Keratinocyte (primary cell): Measurements from ENCODE around the gene SLC4A1AP. TPM values are rescaled to one million over a fixed set of nuclear protein-coding genes. Genes with fewer than 3 reads are reported as not detected.
A peak's percentile ranks its signal among the peaks of the same experiment; 100 is the strongest.

Experiments used
- DNase-seq: peaks from one replicate; pipeline ENCODE4 v3.0.0-alpha.2; 2011; ENCODE audit warnings: low read depth, missing footprints, low spot score
- FAIRE-seq: peaks from 2 replicates; lab custom pipeline; 2011; peaks lifted over from hg19 to GRCh38; lab: Jason Lieb, UNC
- H2AFZ ChIP-seq: 2 replicates; pipeline ENCODE4 v1.6.0; 2012; ENCODE audit warnings: low read length, control low read depth, inconsistent platforms; ENCODE audit not compliant: control insufficient read depth
- H3K27ac ChIP-seq: 2 replicates; pipeline ENCODE4 v1.5.1; 2011; ENCODE audit warnings: low read length; ENCODE audit not compliant: control insufficient read depth, insufficient read depth
- H3K27me3 ChIP-seq: 3 replicates; pipeline ENCODE4 v1.6.0; 2011; ENCODE audit warnings: low read length; ENCODE audit not compliant: control insufficient read depth, insufficient read depth; ENCODE audit errors: extremely low read depth
- H3K36me3 ChIP-seq, 2 experiments: 2 replicates in 1 of 2; 3 replicates in 1 of 2; pipeline ENCODE4 v1.5.1; 2011; ENCODE audit warnings: low read length in 2 of 2, mild to moderate bottlenecking in 1 of 2; ENCODE audit not compliant: control insufficient read depth in 2 of 2, insufficient read depth in 2 of 2; ENCODE audit errors: extremely low read depth in 1 of 2
- H3K4me1 ChIP-seq: 3 replicates; pipeline ENCODE4 v1.5.1; 2011; ENCODE audit warnings: low read length; ENCODE audit not compliant: control insufficient read depth, insufficient read depth; ENCODE audit errors: extremely low read depth
- H3K4me2 ChIP-seq: 3 replicates; pipeline ENCODE4 v1.6.0; 2011; ENCODE audit warnings: low read depth, low read length; ENCODE audit not compliant: control insufficient read depth, insufficient read depth; ENCODE audit errors: extremely low read depth
- H3K4me3 ChIP-seq, 3 experiments: fragments of 200-600 bp in 1 of 3; sonication (generic) in 1 of 3; 2 replicates in 2 of 3; 3 replicates in 1 of 3; pipeline ENCODE4 v1.5.1; 2011 to 2016; ENCODE audit warnings: low read length in 3 of 3, mild to moderate bottlenecking in 3 of 3, control low read depth in 2 of 3, inconsistent platforms in 1 of 3, low read depth in 1 of 3, mixed read lengths in 1 of 3, mixed run types in 1 of 3, moderate library complexity in 1 of 3; ENCODE audit not compliant: control insufficient read depth in 2 of 3, insufficient read depth in 2 of 3; ENCODE audit errors: extremely low read depth in 1 of 3
- H3K79me2 ChIP-seq: 2 replicates; pipeline ENCODE4 v1.6.0; 2012; ENCODE audit warnings: low read length; ENCODE audit not compliant: control insufficient read depth, insufficient read depth
- H3K9ac ChIP-seq: 3 replicates; pipeline ENCODE4 v1.6.0; 2011; ENCODE audit warnings: low read length; ENCODE audit not compliant: control insufficient read depth, insufficient read depth; ENCODE audit errors: extremely low read depth
- H3K9me1 ChIP-seq: 3 replicates; pipeline ENCODE4 v1.6.0; 2011; ENCODE audit warnings: low read length; ENCODE audit not compliant: control insufficient read depth, insufficient read depth; ENCODE audit errors: extremely low read depth
- H3K9me3 ChIP-seq: 2 replicates; pipeline ENCODE4 v1.5.1; 2012; ENCODE audit warnings: low read depth, low read length; ENCODE audit not compliant: control insufficient read depth
- H4K20me1 ChIP-seq: 3 replicates; pipeline ENCODE4 v1.6.0; 2011; ENCODE audit warnings: low read length; ENCODE audit not compliant: control insufficient read depth, insufficient read depth; ENCODE audit errors: extremely low read depth
- CTCF ChIP-seq, 3 experiments: IDR thresholded peaks in 1 of 3; conservative IDR thresholded peaks in 1 of 3; optimal IDR thresholded peaks in 1 of 3; 2 replicates in 2 of 3; 3 replicates in 1 of 3; pipeline versions ENCODE3 to v1.5.1; 2011; ENCODE audit warnings: low read length in 3 of 3, mild to moderate bottlenecking in 3 of 3, moderate library complexity in 2 of 3, control low read depth in 1 of 3, inconsistent platforms in 1 of 3; ENCODE audit not compliant: insufficient read depth in 2 of 3; ENCODE audit errors: extremely low read depth in 1 of 3
- EZH2 ChIP-seq: IDR thresholded peaks from one replicate; pipeline ENCODE4 v1.6.1; 2012; ENCODE audit warnings: inconsistent platforms, mild to moderate bottlenecking, low read length, moderate library complexity
- dilution Hi-C: fragments of 300-500 bp; cut with MboI; formaldehyde crosslinking; loops from one replicate; pipeline ENCODE4 v1.7.0; 2020; ENCODE audit warnings: low sequenced_read_pairs; ENCODE audit not compliant: extremely low pct_ligation_motif_present
- polyA plus RNA-seq, 5 experiments: library from polyadenylated mRNA; depleted of rRNA in 3 of 5; stranded (reverse) in 3 of 5; stranded (forward) in 1 of 5; unstranded in 1 of 5; fragments of >200 nt; gene quantifications; 1 replicate in 1 of 5; 2 replicates in 3 of 5; 3 replicates in 1 of 5; pipeline versions ENCODE4 v1.2.1 to v1.2.3, GENCODE V29; 2011 to 2012; ENCODE audit warnings: missing spikeins in 2 of 5, low read depth in 1 of 5, low replicate concordance in 1 of 5

The SLC4A1AP gene
- polyA plus RNA-seq, 1 donor (not counting 4 experiments of a cell fraction or from before 2014, with no cell fraction given) = 17.0 TPM

DNA sequence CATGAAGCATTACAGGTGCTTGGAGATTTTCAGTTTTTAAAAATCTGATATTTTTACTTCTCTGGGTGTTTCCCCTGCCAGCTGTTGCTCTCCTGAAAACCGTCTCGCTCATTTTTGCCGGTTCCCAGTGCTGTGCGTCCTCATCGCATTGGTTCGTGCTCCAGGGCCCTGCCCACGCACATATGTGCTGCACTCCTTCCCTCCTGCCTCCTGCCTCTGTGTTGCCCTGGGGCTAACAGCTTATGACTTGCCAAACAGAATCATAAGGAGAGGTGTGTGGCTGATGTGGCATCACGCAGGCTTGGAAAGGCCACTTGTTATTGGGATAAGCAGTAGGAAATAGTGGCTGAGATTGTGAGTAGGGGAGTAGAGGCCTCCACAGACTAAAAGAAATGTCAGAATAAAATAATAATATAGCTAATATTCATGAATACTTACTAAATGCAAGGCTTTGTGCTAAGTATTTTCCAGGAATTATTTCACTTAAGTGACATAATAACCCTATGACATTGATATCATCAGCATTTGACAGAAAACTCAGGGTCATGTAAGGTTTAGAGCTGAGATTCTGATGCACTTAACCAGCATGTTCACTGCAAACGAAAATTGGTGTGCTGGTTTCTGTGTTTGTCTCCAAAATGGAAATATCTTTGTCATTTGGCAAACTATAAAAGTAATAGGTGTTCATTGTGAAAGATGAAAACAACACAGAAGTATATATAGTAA lies 53.5 kb downstream of the SLC4A1AP start:
- H3K36me3 ChIP-seq = no peaks in the 10 kb centered on the region
- dilution Hi-C loops = no loop called here
- no peak overlapping the region for H2AFZ ChIP-seq
- no peak for TF ChIP-seq CTCF (optimal IDR thresholded peaks at IDR 0.05 in 1 of 3, IDR thresholded peaks at IDR 0.05 in 1 of 3, conservative IDR thresholded peaks at IDR 0.05 in 1 of 3; ENCODE audit: extremely low read depth in 1 of 3, insufficient read depth in 2 of 3, low read length in 3 of 3)
- no peak for TF ChIP-seq EZH2
- no peaks in the 10 kb centered on the region for H3K9me1 ChIP-seq
- peak overlapping the region; percentile 44 for H3K27ac ChIP-seq
- H3K9ac ChIP-seq = peak overlapping the region; percentile 26
- peak; percentile 81 for DNase-seq
- no peaks in the 10 kb centered on the region for H3K9me3 ChIP-seq
- H4K20me1 ChIP-seq = no peaks in the 10 kb centered on the region
- peaks cover 34% of the 10 kb centered on the region for H3K4me1 ChIP-seq
- H3K4me2 ChIP-seq = peak overlapping the region; percentile 42
- H3K4me3 ChIP-seq = no peak overlapping the region
- peak; percentile 81 for FAIRE-seq
- H3K79me2 ChIP-seq = no peaks in the 10 kb centered on the region
- no peaks in the 10 kb centered on the region for H3K27me3 ChIP-seq

DNA sequence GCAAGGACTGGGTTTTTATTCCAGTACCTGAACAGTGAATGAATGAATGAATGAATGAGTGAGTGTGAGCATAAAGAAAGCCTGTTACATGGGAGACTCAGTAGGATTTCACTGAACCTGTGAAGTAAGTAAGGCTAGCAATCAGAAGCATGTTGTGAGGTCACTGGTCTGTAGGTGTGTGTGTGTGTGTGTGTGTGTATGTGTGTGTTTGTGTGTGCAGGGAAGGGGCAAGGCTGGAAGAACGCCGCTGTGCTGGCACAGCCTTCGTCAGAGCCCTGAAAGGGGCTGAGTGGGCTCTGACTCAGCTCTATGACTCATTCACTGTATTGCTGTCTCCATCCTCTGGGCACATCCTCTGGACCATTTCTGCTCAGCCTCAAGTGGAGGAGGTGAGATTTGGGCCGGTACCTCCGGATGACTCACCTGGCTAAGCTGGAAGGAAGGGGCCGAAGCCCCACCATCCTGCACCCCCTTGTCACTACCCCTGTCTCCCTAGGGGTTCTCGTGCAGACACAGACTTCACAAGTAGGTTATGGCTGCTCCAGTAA lies 56.4 kb downstream of the SLC4A1AP start:
- Histone ChIP-seq H3K27ac (peak overlapping the region; percentile 32), H3K9me1 (no peaks in the 10 kb centered on the region), H3K4me1 (peaks cover 39% of the 10 kb centered on the region), H3K9me3 (no peaks in the 10 kb centered on the region), H3K36me3 (no peaks in the 10 kb centered on the region), H3K79me2 (no peaks in the 10 kb centered on the region), H3K4me3 (no peak overlapping the region), H3K4me2 (peak overlapping the region; percentile 33), H4K20me1 (no peaks in the 10 kb centered on the region), H3K9ac (peak overlapping the region; percentile 7), H3K27me3 (no peaks in the 10 kb centered on the region), H2AFZ (no peak overlapping the region)
- peak; percentile 98 for DNase-seq
- TF ChIP-seq CTCF (optimal IDR thresholded peaks at IDR 0.05 in 1 of 3, IDR thresholded peaks at IDR 0.05 in 1 of 3, conservative IDR thresholded peaks at IDR 0.05 in 1 of 3; ENCODE audit: extremely low read depth in 1 of 3, insufficient read depth in 2 of 3, low read length in 3 of 3) = no peak
- no peak for TF ChIP-seq EZH2
- peak; percentile 99 for FAIRE-seq
- dilution Hi-C loops = no loop called here
